HEK293 (cell line): ENCODE results near the gene COASY.

Experiments used
- CTCF ChIA-PET: fragments of 350-600 bp; formaldehyde crosslinking; extraction: SDS; loops from one replicate; lab custom pipeline; 2021; ENCODE audit warnings: antibody characterized with exemption; lab: Yijun Ruan, JAX
- POLR2A ChIA-PET: fragments of 300-600 bp; formaldehyde crosslinking; extraction: SDS; loops from one replicate; lab custom pipeline; 2020; ENCODE audit warnings: antibody characterized with exemption, inconsistent platforms; lab: Yijun Ruan, JAX
- H3K27ac ChIP-seq: fragments of 200-500 bp; sonication (Bioruptor generic); 2 replicates; pipeline ENCODE4 v1.5.1; 2014; ENCODE audit warnings: low read depth, low read length, control low read depth, inconsistent platforms; ENCODE audit errors: extremely low read depth
- H3K36me3 ChIP-seq, 2 experiments: fragments of 200-500 bp in 1 of 2; sonication (Bioruptor generic) in 1 of 2; 1 replicate in 1 of 2; 2 replicates in 1 of 2; pipeline ENCODE4 v1.5.1; 2014 to 2017; ENCODE audit warnings: inconsistent platforms in 2 of 2, low read length in 2 of 2; ENCODE audit not compliant: control insufficient read depth in 2 of 2, insufficient read depth in 1 of 2
- H3K4me1 ChIP-seq: fragments of 200-500 bp; sonication (Bioruptor generic); 2 replicates; pipeline ENCODE4 v1.5.1; 2014; ENCODE audit warnings: mild to moderate bottlenecking, low read length, inconsistent platforms; ENCODE audit not compliant: control insufficient read depth, insufficient read depth
- H3K4me3 ChIP-seq: 2 replicates; pipeline ENCODE4 v1.5.1; 2011; ENCODE audit warnings: low read depth, mild to moderate bottlenecking, control low read depth, low read length, moderate library complexity
- H3K9me3 ChIP-seq: fragments of 200-500 bp; sonication (Bioruptor generic); 2 replicates; pipeline ENCODE4 v1.5.1; 2014; ENCODE audit warnings: low read depth, low read length, inconsistent platforms; ENCODE audit not compliant: control insufficient read depth, insufficient read depth
- MZF1 ChIP-seq: fragments of 450-650 bp; formaldehyde crosslinking; IDR thresholded peaks from 2 replicates; pipeline ENCODE4 v1.5.1; 2017; ENCODE audit warnings: missing biosample characterization, missing genetic modification characterization, borderline replicate concordance
- SALL2 ChIP-seq: fragments of 450-650 bp; formaldehyde crosslinking; IDR thresholded peaks from 2 replicates; pipeline ENCODE4 v1.5.0; 2017; ENCODE audit warnings: missing biosample characterization, mild to moderate bottlenecking, missing genetic modification characterization, borderline replicate concordance
- ZBTB1 ChIP-seq: fragments of 450-650 bp; formaldehyde crosslinking; IDR thresholded peaks from 2 replicates; pipeline ENCODE4 v1.5.1; 2016; ENCODE audit warnings: missing biosample characterization, missing genetic modification characterization
- ZNF132 ChIP-seq: fragments of 450-650 bp; formaldehyde crosslinking; IDR thresholded peaks from 2 replicates; pipeline ENCODE4 v1.5.1; 2017; ENCODE audit warnings: missing biosample characterization, missing genetic modification characterization, borderline replicate concordance
- ZNF175 ChIP-seq: fragments of 450-650 bp; formaldehyde crosslinking; IDR thresholded peaks from 2 replicates; pipeline ENCODE4 v1.5.1; 2016; ENCODE audit warnings: missing biosample characterization, missing genetic modification characterization
- ZNF211 ChIP-seq: fragments of 450-650 bp; formaldehyde crosslinking; IDR thresholded peaks from 2 replicates; pipeline ENCODE4 v1.5.1; 2016; ENCODE audit warnings: low read depth, missing biosample characterization, missing genetic modification characterization
- ZNF341 ChIP-seq: fragments of 450-650 bp; formaldehyde crosslinking; IDR thresholded peaks from 2 replicates; pipeline ENCODE4; 2016; ENCODE audit warnings: low read depth, missing biosample characterization, missing genetic modification characterization
- ZNF37A ChIP-seq: fragments of 450-650 bp; IDR thresholded peaks from 2 replicates; pipeline ENCODE4 v1.5.1; 2018; ENCODE audit warnings: missing biosample characterization, missing genetic modification characterization
- ZNF404 ChIP-seq: fragments of 450-650 bp; formaldehyde crosslinking; IDR thresholded peaks from 2 replicates; pipeline ENCODE4 v1.5.1; 2017; ENCODE audit warnings: missing biosample characterization, missing genetic modification characterization
- ZNF530 ChIP-seq: fragments of 450-650 bp; formaldehyde crosslinking; IDR thresholded peaks from 2 replicates; pipeline ENCODE4 v1.5.1; 2016; ENCODE audit warnings: low read depth, missing biosample characterization, missing genetic modification characterization
- ZNF549 ChIP-seq: fragments of 450-650 bp; IDR thresholded peaks from 2 replicates; pipeline ENCODE4 v1.5.1; 2018; ENCODE audit warnings: missing biosample characterization, missing genetic modification characterization, mild to moderate bottlenecking, inconsistent platforms, moderate library complexity
- ZNF560 ChIP-seq: fragments of 450-650 bp; formaldehyde crosslinking; IDR thresholded peaks from 2 replicates; pipeline ENCODE4 v1.5.1; 2017; ENCODE audit warnings: missing biosample characterization, missing genetic modification characterization, borderline replicate concordance
- ZNF600 ChIP-seq: fragments of 450-650 bp; formaldehyde crosslinking; IDR thresholded peaks from 2 replicates; pipeline ENCODE4 v1.5.1; 2016; ENCODE audit warnings: missing biosample characterization, missing genetic modification characterization
- ZNF623 ChIP-seq: fragments of 450-650 bp; formaldehyde crosslinking; IDR thresholded peaks from 2 replicates; pipeline ENCODE4 v1.5.1; 2016; ENCODE audit warnings: missing biosample characterization, missing genetic modification characterization
- ZNF626 ChIP-seq: fragments of 450-650 bp; sonication (Bioruptor Pico); formaldehyde crosslinking; IDR thresholded peaks from 2 replicates; pipeline ENCODE4 v1.5.1; 2018; ENCODE audit warnings: missing biosample characterization, missing genetic modification characterization, inconsistent platforms
- ZNF747 ChIP-seq: fragments of 450-650 bp; formaldehyde crosslinking; IDR thresholded peaks from 2 replicates; pipeline ENCODE4 v1.5.1; 2016; ENCODE audit warnings: missing biosample characterization, missing genetic modification characterization
- ZNF830 ChIP-seq: fragments of 450-650 bp; IDR thresholded peaks from 2 replicates; pipeline ENCODE4 v1.5.0; 2018; ENCODE audit warnings: missing biosample characterization, missing genetic modification characterization, low read depth, mild to moderate bottlenecking, moderate library complexity
- ZSCAN16 ChIP-seq: fragments of 450-650 bp; formaldehyde crosslinking; IDR thresholded peaks from 2 replicates; pipeline ENCODE4 v1.5.1; 2016; ENCODE audit warnings: missing biosample characterization, missing genetic modification characterization
- TF ChIP-seq, protein P1 (sequence below): fragments of 450-650 bp; formaldehyde crosslinking; IDR thresholded peaks from 2 replicates; pipeline ENCODE4 v1.5.1; 2017; ENCODE audit warnings: missing biosample characterization, missing genetic modification characterization
- TF ChIP-seq, protein P2 (sequence below): fragments of 450-650 bp; formaldehyde crosslinking; IDR thresholded peaks from 2 replicates; pipeline ENCODE4 v1.5.1; 2016; ENCODE audit warnings: missing biosample characterization, missing genetic modification characterization
- TF ChIP-seq, protein P3 (sequence below): fragments of 450-650 bp; formaldehyde crosslinking; IDR thresholded peaks from 2 replicates; pipeline ENCODE4 v1.5.1; 2016; ENCODE audit warnings: missing biosample characterization, missing genetic modification characterization
- TF ChIP-seq, protein P4 (sequence below): fragments of 450-650 bp; formaldehyde crosslinking; IDR thresholded peaks from 2 replicates; pipeline ENCODE4 v1.5.1; 2016; ENCODE audit warnings: missing biosample characterization, missing genetic modification characterization, low read depth

The COASY gene

DNA sequence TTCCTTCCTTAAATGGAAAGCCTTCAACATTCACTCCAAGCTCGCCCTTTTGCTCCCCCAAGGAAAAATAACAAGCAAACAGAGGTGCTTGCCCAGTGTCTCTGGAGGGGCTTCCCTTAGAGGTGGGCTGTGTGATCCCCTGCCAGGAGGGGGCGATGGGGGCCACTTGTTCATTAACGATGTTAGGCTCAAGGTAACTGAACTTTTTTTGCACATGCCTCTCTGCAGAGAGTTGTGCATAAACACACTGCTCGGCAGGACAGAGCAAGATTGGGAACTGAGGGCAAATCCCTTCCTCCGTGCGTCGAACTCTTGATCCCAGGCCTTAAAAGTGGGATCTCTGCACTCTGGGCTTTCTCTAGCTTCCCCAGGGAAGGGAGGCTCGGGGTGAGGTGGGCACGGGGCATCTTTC lies 41.4 kb upstream of the COASY start:
- peaks cover 25% of the 10 kb centered on the region for H3K4me1 ChIP-seq
- peaks cover 0 to 56% of the 10 kb centered on the region in 2 experiments; a peak in 1 of 3 replicates for H3K36me3 ChIP-seq
- ChIA-PET POLR2A (interaction anchor here (0.7 to 3.7 kb wide), 6 partner anchors 10 to 97 kb away, joined by 3 to 48 read pairs (median 8); partner anchors contain the start of genes CAVIN1 and NAGLU), CTCF (interaction anchor here (0.6 to 4.4 kb wide), 26 partner anchors 10 to 766 kb away, joined by 3 to 66 read pairs (median 5); partner anchors contain the start of genes CAVIN1 and NAGLU)
- H3K9me3 ChIP-seq = no peaks in the 10 kb centered on the region
- TF ChIP-seq ZNF211 (tag by site-specific recombination) = no peak
- no peak for TF ChIP-seq ZNF175
- no peak for TF ChIP-seq ZNF341 (tag by site-specific recombination)
- peak; percentile 28; the same call in 1 of the 2 replicates for TF ChIP-seq ZNF600 (tag by site-specific recombination)
- TF ChIP-seq ZNF747 (tag by site-specific recombination) = no peak
- TF ChIP-seq, protein P1, sequence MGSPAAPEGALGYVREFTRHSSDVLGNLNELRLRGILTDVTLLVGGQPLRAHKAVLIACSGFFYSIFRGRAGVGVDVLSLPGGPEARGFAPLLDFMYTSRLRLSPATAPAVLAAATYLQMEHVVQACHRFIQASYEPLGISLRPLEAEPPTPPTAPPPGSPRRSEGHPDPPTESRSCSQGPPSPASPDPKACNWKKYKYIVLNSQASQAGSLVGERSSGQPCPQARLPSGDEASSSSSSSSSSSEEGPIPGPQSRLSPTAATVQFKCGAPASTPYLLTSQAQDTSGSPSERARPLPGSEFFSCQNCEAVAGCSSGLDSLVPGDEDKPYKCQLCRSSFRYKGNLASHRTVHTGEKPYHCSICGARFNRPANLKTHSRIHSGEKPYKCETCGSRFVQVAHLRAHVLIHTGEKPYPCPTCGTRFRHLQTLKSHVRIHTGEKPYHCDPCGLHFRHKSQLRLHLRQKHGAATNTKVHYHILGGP (tag by site-specific recombination) = no peak
- TF ChIP-seq SALL2 (tag by site-specific recombination) = no peak
- no peak for TF ChIP-seq ZBTB1 (tag by site-specific recombination)
- H3K4me3 ChIP-seq = no peak overlapping the region
- no peak overlapping the region for H3K27ac ChIP-seq

DNA sequence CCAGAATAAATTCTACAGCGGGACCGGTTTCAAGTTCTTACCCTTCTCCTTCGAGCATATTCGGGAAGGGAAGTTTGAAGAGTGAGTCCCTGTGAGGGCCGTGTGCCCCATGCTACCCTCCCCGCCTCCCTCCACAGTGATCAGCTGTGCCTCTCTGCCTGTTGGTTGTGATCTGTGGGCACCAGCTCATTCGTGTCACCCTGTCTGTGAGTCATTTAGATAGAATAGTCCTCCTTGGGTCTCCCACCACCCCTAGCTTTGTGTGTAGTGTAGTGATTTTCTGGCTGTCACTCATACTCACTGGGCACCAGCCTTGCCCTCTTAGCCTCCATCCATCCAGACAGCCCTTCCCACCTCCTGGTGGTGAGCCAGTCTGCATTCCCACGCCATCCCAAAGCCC lies 40.9 kb upstream of the COASY start:
- no peak overlapping the region for H3K27ac ChIP-seq
- H3K4me3 ChIP-seq = no peak overlapping the region
- no peaks in the 10 kb centered on the region for H3K9me3 ChIP-seq
- POLR2A ChIA-PET = interaction anchor here (2.5 kb wide), 1 partner anchor 9 kb away, joined by 12 read pairs; no protein-coding TSS in a partner anchor
- H3K4me1 ChIP-seq = peaks cover 25% of the 10 kb centered on the region
- TF ChIP-seq ZNF404 (tag by site-specific recombination) = no peak
- no peak for TF ChIP-seq ZNF175
- TF ChIP-seq ZNF132 (tag by site-specific recombination) = no peak
- TF ChIP-seq ZNF623 = no peak
- no peak for TF ChIP-seq MZF1 (tag by site-specific recombination)
- no peak for TF ChIP-seq ZNF626
- no peak for TF ChIP-seq ZNF560 (tag by site-specific recombination)
- no peak for TF ChIP-seq ZNF549
- TF ChIP-seq ZNF530 (tag by site-specific recombination) = no peak
- no peak for TF ChIP-seq ZNF830 (tag by site-specific recombination)
- TF ChIP-seq ZSCAN16 (tag by site-specific recombination) = no peak
- TF ChIP-seq ZNF37A (tag by site-specific recombination) = no peak
- no peak for TF ChIP-seq SALL2 (tag by site-specific recombination)
- TF ChIP-seq, protein P2, sequence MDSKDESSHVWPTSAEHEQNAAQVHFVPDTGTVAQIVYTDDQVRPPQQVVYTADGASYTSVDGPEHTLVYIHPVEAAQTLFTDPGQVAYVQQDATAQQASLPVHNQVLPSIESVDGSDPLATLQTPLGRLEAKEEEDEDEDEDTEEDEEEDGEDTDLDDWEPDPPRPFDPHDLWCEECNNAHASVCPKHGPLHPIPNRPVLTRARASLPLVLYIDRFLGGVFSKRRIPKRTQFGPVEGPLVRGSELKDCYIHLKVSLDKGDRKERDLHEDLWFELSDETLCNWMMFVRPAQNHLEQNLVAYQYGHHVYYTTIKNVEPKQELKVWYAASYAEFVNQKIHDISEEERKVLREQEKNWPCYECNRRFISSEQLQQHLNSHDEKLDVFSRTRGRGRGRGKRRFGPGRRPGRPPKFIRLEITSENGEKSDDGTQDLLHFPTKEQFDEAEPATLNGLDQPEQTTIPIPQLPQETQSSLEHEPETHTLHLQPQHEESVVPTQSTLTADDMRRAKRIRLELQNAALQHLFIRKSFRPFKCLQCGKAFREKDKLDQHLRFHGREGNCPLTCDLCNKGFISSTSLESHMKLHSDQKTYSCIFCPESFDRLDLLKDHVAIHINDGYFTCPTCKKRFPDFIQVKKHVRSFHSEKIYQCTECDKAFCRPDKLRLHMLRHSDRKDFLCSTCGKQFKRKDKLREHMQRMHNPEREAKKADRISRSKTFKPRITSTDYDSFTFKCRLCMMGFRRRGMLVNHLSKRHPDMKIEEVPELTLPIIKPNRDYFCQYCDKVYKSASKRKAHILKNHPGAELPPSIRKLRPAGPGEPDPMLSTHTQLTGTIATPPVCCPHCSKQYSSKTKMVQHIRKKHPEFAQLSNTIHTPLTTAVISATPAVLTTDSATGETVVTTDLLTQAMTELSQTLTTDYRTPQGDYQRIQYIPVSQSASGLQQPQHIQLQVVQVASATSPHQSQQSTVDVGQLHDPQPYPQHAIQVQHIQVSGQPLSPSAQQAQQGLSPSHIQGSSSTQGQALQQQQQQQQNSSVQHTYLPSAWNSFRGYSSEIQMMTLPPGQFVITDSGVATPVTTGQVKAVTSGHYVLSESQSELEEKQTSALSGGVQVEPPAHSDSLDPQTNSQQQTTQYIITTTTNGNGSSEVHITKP (tag by site-specific recombination) = no peak
- TF ChIP-seq, protein P3, sequence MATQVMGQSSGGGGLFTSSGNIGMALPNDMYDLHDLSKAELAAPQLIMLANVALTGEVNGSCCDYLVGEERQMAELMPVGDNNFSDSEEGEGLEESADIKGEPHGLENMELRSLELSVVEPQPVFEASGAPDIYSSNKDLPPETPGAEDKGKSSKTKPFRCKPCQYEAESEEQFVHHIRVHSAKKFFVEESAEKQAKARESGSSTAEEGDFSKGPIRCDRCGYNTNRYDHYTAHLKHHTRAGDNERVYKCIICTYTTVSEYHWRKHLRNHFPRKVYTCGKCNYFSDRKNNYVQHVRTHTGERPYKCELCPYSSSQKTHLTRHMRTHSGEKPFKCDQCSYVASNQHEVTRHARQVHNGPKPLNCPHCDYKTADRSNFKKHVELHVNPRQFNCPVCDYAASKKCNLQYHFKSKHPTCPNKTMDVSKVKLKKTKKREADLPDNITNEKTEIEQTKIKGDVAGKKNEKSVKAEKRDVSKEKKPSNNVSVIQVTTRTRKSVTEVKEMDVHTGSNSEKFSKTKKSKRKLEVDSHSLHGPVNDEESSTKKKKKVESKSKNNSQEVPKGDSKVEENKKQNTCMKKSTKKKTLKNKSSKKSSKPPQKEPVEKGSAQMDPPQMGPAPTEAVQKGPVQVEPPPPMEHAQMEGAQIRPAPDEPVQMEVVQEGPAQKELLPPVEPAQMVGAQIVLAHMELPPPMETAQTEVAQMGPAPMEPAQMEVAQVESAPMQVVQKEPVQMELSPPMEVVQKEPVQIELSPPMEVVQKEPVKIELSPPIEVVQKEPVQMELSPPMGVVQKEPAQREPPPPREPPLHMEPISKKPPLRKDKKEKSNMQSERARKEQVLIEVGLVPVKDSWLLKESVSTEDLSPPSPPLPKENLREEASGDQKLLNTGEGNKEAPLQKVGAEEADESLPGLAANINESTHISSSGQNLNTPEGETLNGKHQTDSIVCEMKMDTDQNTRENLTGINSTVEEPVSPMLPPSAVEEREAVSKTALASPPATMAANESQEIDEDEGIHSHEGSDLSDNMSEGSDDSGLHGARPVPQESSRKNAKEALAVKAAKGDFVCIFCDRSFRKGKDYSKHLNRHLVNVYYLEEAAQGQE (tag by site-specific recombination) = no peak
- TF ChIP-seq, protein P4, sequence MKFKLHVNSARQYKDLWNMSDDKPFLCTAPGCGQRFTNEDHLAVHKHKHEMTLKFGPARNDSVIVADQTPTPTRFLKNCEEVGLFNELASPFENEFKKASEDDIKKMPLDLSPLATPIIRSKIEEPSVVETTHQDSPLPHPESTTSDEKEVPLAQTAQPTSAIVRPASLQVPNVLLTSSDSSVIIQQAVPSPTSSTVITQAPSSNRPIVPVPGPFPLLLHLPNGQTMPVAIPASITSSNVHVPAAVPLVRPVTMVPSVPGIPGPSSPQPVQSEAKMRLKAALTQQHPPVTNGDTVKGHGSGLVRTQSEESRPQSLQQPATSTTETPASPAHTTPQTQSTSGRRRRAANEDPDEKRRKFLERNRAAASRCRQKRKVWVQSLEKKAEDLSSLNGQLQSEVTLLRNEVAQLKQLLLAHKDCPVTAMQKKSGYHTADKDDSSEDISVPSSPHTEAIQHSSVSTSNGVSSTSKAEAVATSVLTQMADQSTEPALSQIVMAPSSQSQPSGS (tag by site-specific recombination) = no peak
- TF ChIP-seq, all 188 proteins: peak for 0
- peaks cover 0 to 53% of the 10 kb centered on the region in 2 experiments; a peak in 1 of 3 replicates for H3K36me3 ChIP-seq
- CTCF ChIA-PET = interaction anchor here (0.6 to 4.4 kb wide), 14 partner anchors 9 to 767 kb away, joined by 3 to 66 read pairs (median 5); partner anchors contain the start of gene NAGLU
